Metanephros (tissue), 1 donor: Measurements from ENCODE around the gene C1orf21. TPM values are rescaled to one million over a fixed set of nuclear protein-coding genes. Genes with fewer than 3 reads are reported as not detected.

ENCODE experiments used
- total RNA-seq: library from RNA; depleted of rRNA; stranded (reverse); fragments of >200 nt; gene quantifications from one replicate; pipeline ENCODE4 v1.2.3, GENCODE V29; 2014

The C1orf21 gene
- total RNA-seq, result 13.7 TPM

DNA sequence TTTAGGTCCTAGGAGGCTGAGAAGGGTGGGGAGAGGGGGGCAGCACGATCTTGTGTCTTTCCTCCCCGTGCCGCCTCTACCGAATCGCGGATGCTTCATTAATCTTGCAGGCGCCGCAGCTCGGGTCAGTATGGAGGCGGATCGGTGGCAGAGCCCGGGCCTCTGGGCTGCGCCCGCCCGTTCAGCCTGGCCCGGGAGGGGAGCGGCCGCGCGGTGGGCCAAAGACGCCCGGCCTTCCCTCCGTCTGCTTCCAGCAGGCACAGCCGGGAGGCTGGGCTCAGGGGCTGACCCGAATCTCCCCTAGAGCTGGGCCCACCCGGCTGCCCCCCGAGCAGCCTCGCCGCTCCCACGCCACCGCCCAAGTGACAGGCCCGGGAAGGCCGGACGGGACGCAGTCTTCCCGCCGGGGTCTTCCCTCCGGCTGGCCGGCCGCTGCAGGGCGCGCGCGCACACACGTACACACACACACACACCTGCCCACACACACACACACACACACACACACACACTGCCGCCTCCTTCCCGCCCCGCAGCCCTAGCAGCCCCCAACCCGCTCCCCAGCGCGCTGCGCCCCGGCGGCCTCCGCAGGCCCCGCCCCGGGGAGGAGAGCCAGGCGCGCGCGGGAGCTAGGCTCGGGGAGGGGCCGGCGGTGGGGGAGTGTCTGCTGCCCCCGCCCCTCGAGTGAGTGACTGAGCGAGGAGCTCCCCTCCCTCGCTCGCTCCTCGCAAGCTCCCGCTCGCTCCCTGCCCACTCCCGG is at the start of gene C1orf21:
Gene C1orf21, plus strand, starts transcription at position 718 of the 757 bp plus-strand sequence. CDS start 90,481 bp downstream, outside the sequence.

